AG04450 (cell line): ENCODE measurements around the gene HIP1. TPM values are rescaled to one million over a fixed set of nuclear protein-coding genes. Genes with fewer than 3 reads are reported as not detected.

Source experiments
- CTCF ChIA-PET: fragments of 300-600, 350-600 bp; formaldehyde crosslinking; extraction: SDS; loops from one replicate; lab custom pipeline; 2022; ENCODE audit warnings: antibody characterized with exemption, inconsistent platforms; lab: Charles Lee
- POLR2A ChIA-PET: fragments of 350-600 bp; formaldehyde crosslinking; extraction: SDS; loops from one replicate; lab custom pipeline; 2021; ENCODE audit warnings: antibody characterized with exemption, inconsistent platforms; lab: Yijun Ruan, JAX
- DNase-seq: peaks from one replicate; pipeline ENCODE4 v3.0.0-alpha.2; 2011; ENCODE audit warnings: low read depth, low spot score
- H3K27ac ChIP-seq: one replicate; pipeline ENCODE4 v1.5.1; 2012; ENCODE audit warnings: low read depth, low read length, control low read depth
- H3K27me3 ChIP-seq: one replicate; pipeline ENCODE4 v1.6.0; 2012; ENCODE audit warnings: low read length; ENCODE audit not compliant: control insufficient read depth, insufficient read depth
- H3K4me3 ChIP-seq: 2 replicates; pipeline ENCODE4 v1.5.1; 2011; ENCODE audit warnings: mild to moderate bottlenecking, low read depth, low read length, control low read depth
- H3K9me3 ChIP-seq: 2 replicates; pipeline ENCODE4 v1.5.1; 2012; ENCODE audit warnings: low read length; ENCODE audit not compliant: control insufficient read depth, insufficient read depth
- CTCF ChIP-seq: IDR thresholded peaks from 2 replicates; pipeline ENCODE4 v1.5.1; 2011; ENCODE audit warnings: low read depth, low read length, control low read depth, inconsistent platforms
- polyA plus RNA-seq: library from polyadenylated mRNA; depleted of rRNA; stranded (reverse); fragments of >200 nt; gene quantifications from 2 replicates; pipeline ENCODE4 v1.2.3, GENCODE V29; 2011

Gene HIP1
- polyA plus RNA-seq, 1 experiment: 13.7 TPM

GRCh38 chr7:75757860-75758259 is 19.1 kb upstream of the HIP1 start:
- ChIA-PET POLR2A (no interaction called here), CTCF (interaction anchor here (0.6 kb wide), 1 partner anchor 169 kb away, joined by 5 read pairs; no protein-coding TSS in a partner anchor)
- DNase-seq: no peak
- Histone ChIP-seq H3K4me3 (no peak overlapping the region), H3K27me3 (no peaks in the 10 kb centered on the region), H3K27ac (no peak overlapping the region), H3K9me3 (no peaks in the 10 kb centered on the region)
- TF ChIP-seq CTCF: no peak

DNA sequence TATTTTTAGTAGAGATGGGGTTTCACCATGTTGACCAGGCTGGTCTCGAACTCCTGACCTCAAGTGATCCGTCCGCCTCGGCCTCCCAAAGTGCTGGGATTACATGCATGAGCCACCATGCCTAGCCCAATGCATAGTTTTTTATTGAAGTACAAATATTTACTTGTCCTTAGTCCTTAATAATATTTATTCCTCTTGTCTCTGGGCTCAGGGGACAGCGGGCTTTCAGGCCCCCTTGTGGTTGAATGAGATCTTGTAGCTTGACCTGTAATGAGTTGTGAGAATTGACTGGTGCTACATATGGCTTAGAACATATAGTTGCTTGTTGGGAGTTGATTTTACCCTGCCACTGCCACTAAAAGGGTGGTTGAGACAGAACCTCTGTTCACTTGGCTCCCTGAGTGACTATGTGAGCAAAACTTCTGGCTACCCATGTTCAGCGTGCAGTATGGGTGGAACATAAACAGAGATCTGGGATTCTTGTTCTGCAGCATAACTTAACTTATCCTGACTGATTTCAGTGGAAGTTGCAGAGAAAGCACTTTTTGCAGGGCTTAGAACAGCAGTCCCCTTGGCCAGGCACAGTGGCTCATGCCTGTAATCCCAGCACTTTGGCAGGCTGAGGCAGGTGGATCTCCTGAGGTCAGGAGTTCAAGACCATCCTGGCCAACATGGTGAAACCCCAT is 18.4 kb upstream of the HIP1 start:
- Histone ChIP-seq H3K4me3 (no peak overlapping the region), H3K27me3 (no peaks in the 10 kb centered on the region), H3K27ac (no peak overlapping the region), H3K9me3 (no peaks in the 10 kb centered on the region)
- ChIA-PET POLR2A (no interaction called here), CTCF (interaction anchor here (0.5 to 0.7 kb wide), 3 partner anchors 164 to 325 kb away, joined by 3 to 5 read pairs (median 5); no protein-coding TSS in a partner anchor)
- peak; percentile 61 for TF ChIP-seq CTCF
- DNase-seq: no peak

- DNase-seq: no peak
- H3K27me3 ChIP-seq: no peaks in the 10 kb centered on the region
- H3K9me3 ChIP-seq: no peaks in the 10 kb centered on the region
- no peak overlapping the region for H3K27ac ChIP-seq
- TF ChIP-seq CTCF: no peak
- no peak overlapping the region for H3K4me3 ChIP-seq
- ChIA-PET CTCF (interaction anchor here (0.6 kb wide), 1 partner anchor 36 kb away, joined by 3 read pairs; no protein-coding TSS in a partner anchor), POLR2A (no interaction called here)
Observed at GRCh38 chr7:75756206-75756990, 17.7 kb upstream of the HIP1 start.

DNA sequence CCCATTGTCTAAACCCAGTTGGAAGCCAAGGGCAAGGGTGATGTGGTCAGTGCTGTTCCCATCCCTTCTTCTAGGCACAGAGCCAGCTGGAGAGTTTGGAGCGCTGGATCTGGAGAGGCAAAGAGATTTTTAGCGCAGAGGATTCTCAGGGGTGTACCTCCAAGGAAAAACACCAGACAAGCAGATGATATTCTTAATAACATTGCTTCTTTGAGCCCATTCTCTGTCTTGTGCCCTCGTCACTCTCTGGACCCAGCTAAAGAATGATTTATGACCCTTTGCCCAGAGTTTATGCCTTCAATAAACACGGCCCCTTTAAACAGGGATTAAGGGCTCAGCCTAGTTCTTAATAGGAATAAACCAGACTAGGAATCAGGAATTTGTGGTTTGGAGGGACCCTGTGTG is 4.7 kb upstream of the HIP1 start:
- no peaks in the 10 kb centered on the region; the same call in 1 of the 2 replicates for H3K9me3 ChIP-seq
- no peak for DNase-seq
- ChIA-PET POLR2A (no interaction called here), CTCF (no interaction called here)
- H3K27ac ChIP-seq: no peak overlapping the region
- no peaks in the 10 kb centered on the region for H3K27me3 ChIP-seq
- no peak overlapping the region for H3K4me3 ChIP-seq
- no peak for TF ChIP-seq CTCF
